ENCODE results near the gene TMEM198. TPM values are rescaled to one million over a fixed set of nuclear protein-coding genes. Genes with fewer than 3 reads are reported as not detected.

The TMEM198 gene
- total RNA-seq, 2 donors from 2014 or later, result 4.5 to 5.3 TPM

- Mint-ChIP-seq H3K9me3 (no peaks in the 10 kb centered on the region), H3K27me3 (ENCODE audit: low read depth) (peaks cover 88% of the 10 kb centered on the region), H3K36me3 (ENCODE audit: insufficient read depth in 2 of 2) (no peaks in the 10 kb centered on the region)
These were observed 19.0 kb upstream of the TMEM198 start for GRCh38 chr2:219524817-219525216.

GRCh38 chr2:219525533-219526232, 18.1 kb upstream of the TMEM198 start:
- no peaks in the 10 kb centered on the region for H3K36me3 Mint-ChIP-seq (ENCODE audit: insufficient read depth in 2 of 2)
- ATAC-seq (replicated peaks in 1 of 2) (no peak), DNase-seq (no peak)
- no peak overlapping the region for H3K4me3 Mint-ChIP-seq
- H3K27me3 Mint-ChIP-seq (ENCODE audit: low read depth), result peaks cover 90% of the 10 kb centered on the region
- no peak overlapping the region for H3K27ac Mint-ChIP-seq
- no peaks in the 10 kb centered on the region for H3K9me3 Mint-ChIP-seq
- H3K4me1 Mint-ChIP-seq (ENCODE audit: low read depth), result peaks cover 24% of the 10 kb centered on the region

More at GRCh38 chr2:219524817-219525216, 19.0 kb upstream of the TMEM198 start:
- DNase-seq, result no peak
- ATAC-seq (replicated peaks in 1 of 2), result no peak
- Mint-ChIP-seq H3K4me1 (ENCODE audit: low read depth) (peaks cover 18% of the 10 kb centered on the region), H3K27ac (no peak overlapping the region), H3K4me3 (no peak overlapping the region)

GRCh38 chr2:219526320-219527075, 17.3 kb upstream of the TMEM198 start:
- H3K4me3 Mint-ChIP-seq, result no peak overlapping the region
- no peaks in the 10 kb centered on the region for H3K36me3 Mint-ChIP-seq (ENCODE audit: insufficient read depth in 2 of 2)
- peaks cover 90% of the 10 kb centered on the region for H3K27me3 Mint-ChIP-seq (ENCODE audit: low read depth)
- H3K27ac Mint-ChIP-seq, result no peak overlapping the region
- peaks cover 21% of the 10 kb centered on the region for H3K4me1 Mint-ChIP-seq (ENCODE audit: low read depth)
- DNase-seq, result no peak
- no peaks in the 10 kb centered on the region for H3K9me3 Mint-ChIP-seq
- ATAC-seq (replicated peaks in 1 of 2), result no peak

- Mint-ChIP-seq H3K36me3 (ENCODE audit: insufficient read depth in 2 of 2) (no peaks in the 10 kb centered on the region), H3K4me1 (ENCODE audit: low read depth) (peaks cover 15% of the 10 kb centered on the region), H3K27me3 (ENCODE audit: low read depth) (peaks cover 87% of the 10 kb centered on the region), H3K4me3 (no peak overlapping the region), H3K27ac (no peak overlapping the region), H3K9me3 (no peaks in the 10 kb centered on the region)
- ATAC-seq (replicated peaks in 1 of 2) (no peak), DNase-seq (no peak)
These were observed 16.8 kb upstream of the TMEM198 start for GRCh38 chr2:219527076-219527394.

GRCh38 chr2:219527472-219527871, 16.4 kb upstream of the TMEM198 start:
- no peak for ATAC-seq (replicated peaks in 1 of 2)
- no peak overlapping the region for H3K27ac Mint-ChIP-seq
- no peak for DNase-seq
- H3K9me3 Mint-ChIP-seq, result no peaks in the 10 kb centered on the region
- no peak overlapping the region for H3K4me3 Mint-ChIP-seq
- H3K36me3 Mint-ChIP-seq (ENCODE audit: insufficient read depth in 2 of 2), result no peaks in the 10 kb centered on the region
- H3K27me3 Mint-ChIP-seq (ENCODE audit: low read depth), result peaks cover 83% of the 10 kb centered on the region
- peaks cover 14% of the 10 kb centered on the region for H3K4me1 Mint-ChIP-seq (ENCODE audit: low read depth)

GRCh38 chr2:219530048-219530963, 13.5 kb upstream of the TMEM198 start:
- peaks cover 7% of the 10 kb centered on the region for H3K4me1 Mint-ChIP-seq (ENCODE audit: low read depth)
- peaks cover 62% of the 10 kb centered on the region for H3K27me3 Mint-ChIP-seq (ENCODE audit: low read depth)
- ATAC-seq (replicated peaks in 1 of 2) (peak; percentile 90 to 91), DNase-seq (peak; percentile 88 to 90)
- no peaks in the 10 kb centered on the region for H3K9me3 Mint-ChIP-seq
- H3K36me3 Mint-ChIP-seq (ENCODE audit: insufficient read depth in 2 of 2), result no peaks in the 10 kb centered on the region
- no peak overlapping the region for H3K4me3 Mint-ChIP-seq
- no peak overlapping the region for H3K27ac Mint-ChIP-seq

- H3K27ac Mint-ChIP-seq, result no peak overlapping the region
These were observed 12.0 kb upstream of the TMEM198 start for GRCh38 chr2:219531639-219532377.

GRCh38 chr2:219532378-219532649, 11.5 kb upstream of the TMEM198 start:
- Mint-ChIP-seq H3K4me1 (ENCODE audit: low read depth) (peaks cover 7% of the 10 kb centered on the region), H3K4me3 (no peak overlapping the region), H3K36me3 (ENCODE audit: insufficient read depth in 2 of 2) (no peaks in the 10 kb centered on the region), H3K9me3 (no peaks in the 10 kb centered on the region), H3K27ac (no peak overlapping the region), H3K27me3 (ENCODE audit: low read depth) (peaks cover 44% of the 10 kb centered on the region)
- ATAC-seq (replicated peaks in 1 of 2), result no peak
- DNase-seq, result no peak

More at GRCh38 chr2:219531639-219532377, 12.0 kb upstream of the TMEM198 start:
- peaks cover 48% of the 10 kb centered on the region for H3K27me3 Mint-ChIP-seq (ENCODE audit: low read depth)
- H3K9me3 Mint-ChIP-seq, result no peaks in the 10 kb centered on the region
- H3K36me3 Mint-ChIP-seq (ENCODE audit: insufficient read depth in 2 of 2), result no peaks in the 10 kb centered on the region
- H3K4me1 Mint-ChIP-seq (ENCODE audit: low read depth), result peaks cover 7% of the 10 kb centered on the region
- H3K4me3 Mint-ChIP-seq, result no peak overlapping the region
- ATAC-seq (replicated peaks in 1 of 2) (no peak), DNase-seq (no peak)

- H3K4me3 Mint-ChIP-seq, result no peak overlapping the region
- H3K27me3 Mint-ChIP-seq (ENCODE audit: low read depth), result peaks cover 26% of the 10 kb centered on the region
- peaks cover 7% of the 10 kb centered on the region for H3K4me1 Mint-ChIP-seq (ENCODE audit: low read depth)
- DNase-seq (no peak), ATAC-seq (replicated peaks in 1 of 2) (no peak)
- H3K36me3 Mint-ChIP-seq (ENCODE audit: insufficient read depth in 2 of 2), result no peaks in the 10 kb centered on the region
- no peak overlapping the region for H3K27ac Mint-ChIP-seq
- no peaks in the 10 kb centered on the region for H3K9me3 Mint-ChIP-seq
These were observed 9.7 kb upstream of the TMEM198 start for GRCh38 chr2:219533930-219534661.

GRCh38 chr2:219536425-219536824, 7.4 kb upstream of the TMEM198 start:
- no peak for DNase-seq
- H3K9me3 Mint-ChIP-seq, result no peaks in the 10 kb centered on the region
- H3K4me1 Mint-ChIP-seq (ENCODE audit: low read depth), result no peaks in the 10 kb centered on the region
- H3K27me3 Mint-ChIP-seq (ENCODE audit: low read depth), result peaks cover 3% of the 10 kb centered on the region
- H3K4me3 Mint-ChIP-seq, result no peak overlapping the region
- no peak for ATAC-seq (replicated peaks in 1 of 2)
- H3K36me3 Mint-ChIP-seq (ENCODE audit: insufficient read depth in 2 of 2), result peaks cover 0 to 2% of the 10 kb centered on the region in 2 donors
- no peak overlapping the region for H3K27ac Mint-ChIP-seq

GRCh38 chr2:219536967-219537366, 6.9 kb upstream of the TMEM198 start:
- Mint-ChIP-seq H3K4me1 (ENCODE audit: low read depth) (peaks cover 3% of the 10 kb centered on the region), H3K27ac (no peak overlapping the region), H3K9me3 (no peaks in the 10 kb centered on the region), H3K27me3 (ENCODE audit: low read depth) (no peaks in the 10 kb centered on the region), H3K4me3 (no peak overlapping the region), H3K36me3 (ENCODE audit: insufficient read depth in 2 of 2) (peaks cover 0 to 2% of the 10 kb centered on the region in 2 donors)
- DNase-seq (no peak), ATAC-seq (replicated peaks in 1 of 2) (no peak)

All from activated T-cell treated with anti-CD3 and anti-CD28 coated beads, Interleukin-2, amount 50 U/mL, for 72 hours (primary cell).